GM23338 (cell line): Measurements from ENCODE around the gene RBFOX1. TPM values are rescaled to one million over a fixed set of nuclear protein-coding genes. Genes with fewer than 3 reads are reported as not detected.

ENCODE experiments used
- ATAC-seq: fragments of 200-7000 bp; cut with Tn5 transposase; 3 replicates; pipeline ENCODE4 v1.9.1; 2020
- DNase-seq: peaks from one replicate; pipeline ENCODE4 v3.0.0-alpha.2; 2015; ENCODE audit warnings: low spot score
- H2AFZ ChIP-seq: fragments of 200-600 bp; sonication (generic); 2 replicates; pipeline ENCODE4 v1.8.0; 2016; ENCODE audit warnings: antibody characterized with exemption, mild to moderate bottlenecking, moderate library complexity
- H3F3A ChIP-seq: fragments of 200-600 bp; sonication (generic); replicated peaks from 2 replicates; pipeline ENCODE4 v1.8.0; 2017; ENCODE audit warnings: antibody characterized with exemption, mixed run types, low read depth
- H3K27ac ChIP-seq: fragments of 200-600 bp; sonication (generic); 2 replicates; pipeline ENCODE4 v1.6.1; 2016; ENCODE audit warnings: low read depth
- H3K27me3 ChIP-seq: fragments of 200-600 bp; sonication (generic); 2 replicates; pipeline ENCODE4 v1.8.0; 2016; ENCODE audit warnings: mild to moderate bottlenecking, mixed run types, moderate library complexity; ENCODE audit not compliant: insufficient read depth
- H3K36me3 ChIP-seq: fragments of 200-600 bp; sonication (generic); 2 replicates; pipeline ENCODE4 v1.8.0; 2016; ENCODE audit warnings: mild to moderate bottlenecking; ENCODE audit not compliant: insufficient read depth
- H3K4me1 ChIP-seq: fragments of 200-600 bp; sonication (generic); 2 replicates; pipeline ENCODE4 v1.8.0; 2016; ENCODE audit warnings: mild to moderate bottlenecking, moderate library complexity; ENCODE audit not compliant: insufficient read depth
- H3K4me2 ChIP-seq: fragments of 200-600 bp; sonication (generic); 2 replicates; pipeline ENCODE4 v1.7.1; 2017; ENCODE audit warnings: mixed run types
- H3K4me3 ChIP-seq: fragments of 200-600 bp; sonication (generic); 2 replicates; pipeline ENCODE4 v1.6.1; 2016; ENCODE audit warnings: mixed run types
- H3K79me2 ChIP-seq: fragments of 200-600 bp; sonication (generic); replicated peaks from 2 replicates; pipeline ENCODE4 v1.8.0; 2017; ENCODE audit warnings: mild to moderate bottlenecking; ENCODE audit not compliant: insufficient read depth
- H3K9me2 ChIP-seq: fragments of 200-600 bp; sonication (generic); 2 replicates; pipeline ENCODE4 v1.8.0; 2017; ENCODE audit not compliant: insufficient read depth
- H4K20me1 ChIP-seq: fragments of 200-600 bp; sonication (generic); replicated peaks from 2 replicates; pipeline ENCODE4 v1.8.0; 2017; ENCODE audit warnings: mild to moderate bottlenecking; ENCODE audit not compliant: insufficient read depth
- H3K27ac Mint-ChIP-seq: 2 replicates; pipeline ENCODE4 v1.8.0; 2020; ENCODE audit warnings: inconsistent platforms, mild to moderate bottlenecking, moderate library complexity, mixed read lengths
- H3K27me3 Mint-ChIP-seq: 3 replicates; pipeline ENCODE4 v1.8.0; 2022; ENCODE audit warnings: low read depth, mild to moderate bottlenecking, moderate library complexity, mixed read lengths, inconsistent platforms; ENCODE audit not compliant: insufficient read depth, poor library complexity
- H3K36me3 Mint-ChIP-seq: 3 replicates; pipeline ENCODE4 v1.8.0; 2021; ENCODE audit warnings: low read depth, mild to moderate bottlenecking, inconsistent platforms, moderate library complexity, mixed read lengths
- H3K4me1 Mint-ChIP-seq: 3 replicates; pipeline ENCODE4 v1.8.0; 2020; ENCODE audit warnings: mild to moderate bottlenecking, inconsistent platforms, mixed read lengths
- H3K4me3 Mint-ChIP-seq: 3 replicates; pipeline ENCODE4 v1.8.0; 2021; ENCODE audit warnings: moderate library complexity, mild to moderate bottlenecking, inconsistent platforms, mixed read lengths
- H3K9me3 Mint-ChIP-seq: 3 replicates; pipeline ENCODE4 v1.8.0; 2020; ENCODE audit warnings: moderate library complexity, mild to moderate bottlenecking, inconsistent platforms, mixed read lengths
- CREB1 ChIP-seq: fragments of 250-450 bp; sonication (Bioruptor Pico); IDR thresholded peaks from 2 replicates; pipeline ENCODE4 v1.5.0; 2020; ENCODE audit warnings: low read depth, mild to moderate bottlenecking, moderate library complexity
- EZH2 ChIP-seq: fragments of 200-600 bp; sonication (generic); IDR thresholded peaks from one replicate; pipeline ENCODE4 v1.8.0; 2017; ENCODE audit warnings: antibody characterized with exemption, mild to moderate bottlenecking, low read depth; ENCODE audit not compliant: unreplicated experiment
- JUNB ChIP-seq: IDR thresholded peaks from one replicate; pipeline ENCODE4 v1.6.1; 2016; ENCODE audit warnings: antibody characterized with exemption; ENCODE audit not compliant: unreplicated experiment
- NANOG ChIP-seq: IDR thresholded peaks from 2 replicates; pipeline ENCODE4 v1.6.1; 2016; ENCODE audit warnings: antibody characterized with exemption, borderline replicate concordance
- POLR2AphosphoS5 ChIP-seq: IDR thresholded peaks from 2 replicates; pipeline ENCODE4 v1.6.1; 2016; ENCODE audit warnings: antibody characterized with exemption, low read depth
- REST ChIP-seq: IDR thresholded peaks from one replicate; pipeline ENCODE4 v1.6.1; 2018; ENCODE audit warnings: antibody characterized with exemption; ENCODE audit not compliant: unreplicated experiment
- ZNF114 ChIP-seq: fragments of 250-450 bp; sonication (Bioruptor Pico); IDR thresholded peaks from 2 replicates; pipeline ENCODE4 v1.5.0; 2020; ENCODE audit warnings: mild to moderate bottlenecking, moderate library complexity
- ZNF331 ChIP-seq: fragments of 250-450 bp; sonication (Bioruptor Pico); IDR thresholded peaks from 2 replicates; pipeline ENCODE4 v1.5.0; 2020; ENCODE audit warnings: low read depth, mild to moderate bottlenecking, moderate library complexity
- ZNF462 ChIP-seq: fragments of 250-450 bp; sonication (Bioruptor Pico); IDR thresholded peaks from 2 replicates; pipeline ENCODE4 v1.5.0; 2020; ENCODE audit warnings: mild to moderate bottlenecking, moderate library complexity
- polyA plus RNA-seq: library from polyadenylated mRNA; unstranded; fragments of >200 nt; fragmentation: Nextera tagmentation; extraction: Ambion mirVana; gene quantifications from 2 replicates; pipeline ENCODE4 v1.2.1, GENCODE V29; 2016
- total RNA-seq: library from RNA; depleted of rRNA; stranded (reverse); fragments of >200 nt; shearing (Covaris generic); gene quantifications from 2 replicates; pipeline ENCODE4 v1.2.3, GENCODE V29; 2014
- TF ChIP-seq, protein P1 (sequence below), 2 experiments: fragments of 200-600 bp in 1 of 2; sonication (generic) in 1 of 2; conservative IDR thresholded peaks; 2 replicates each; pipeline versions ENCODE4 v1.5.1 to v1.6.1; 2016 to 2017; ENCODE audit warnings: antibody characterized with exemption in 2 of 2, low read depth in 2 of 2, mild to moderate bottlenecking in 2 of 2, moderate library complexity in 1 of 2

Gene RBFOX1
- total and polyA plus RNA-seq, 2 experiments from 2014 or later: 2.5 to 3.6 TPM

GRCh38 chr16:7423434-7424044 lies 90.9 kb downstream of the RBFOX1 start:
- Histone ChIP-seq H2AFZ (no peak overlapping the region), H3K4me3 (no peak overlapping the region), H3K4me1 (no peaks in the 10 kb centered on the region), H3K27ac (no peak overlapping the region), H3K4me2 (no peak overlapping the region), H3K36me3 (no peaks in the 10 kb centered on the region; the same call in 1 of the 2 replicates), H4K20me1 (no peaks in the 10 kb centered on the region), H3K27me3 (no peaks in the 10 kb centered on the region), H3K9me2 (no peaks in the 10 kb centered on the region), H3F3A (no peaks in the 10 kb centered on the region), H3K79me2 (no peaks in the 10 kb centered on the region)
- H3K36me3 Mint-ChIP-seq: no peaks in the 10 kb centered on the region
- H3K9me3 Mint-ChIP-seq: peaks cover 12% of the 10 kb centered on the region; the same call in 2 of the 3 replicates
- ATAC-seq (no peak), DNase-seq (no peak)
- H3K4me3 Mint-ChIP-seq: no peak overlapping the region
- H3K27me3 Mint-ChIP-seq: no peaks in the 10 kb centered on the region
- H3K27ac Mint-ChIP-seq: no peak overlapping the region
- peaks cover 10% of the 10 kb centered on the region for H3K4me1 Mint-ChIP-seq
- TF ChIP-seq, protein P1, sequence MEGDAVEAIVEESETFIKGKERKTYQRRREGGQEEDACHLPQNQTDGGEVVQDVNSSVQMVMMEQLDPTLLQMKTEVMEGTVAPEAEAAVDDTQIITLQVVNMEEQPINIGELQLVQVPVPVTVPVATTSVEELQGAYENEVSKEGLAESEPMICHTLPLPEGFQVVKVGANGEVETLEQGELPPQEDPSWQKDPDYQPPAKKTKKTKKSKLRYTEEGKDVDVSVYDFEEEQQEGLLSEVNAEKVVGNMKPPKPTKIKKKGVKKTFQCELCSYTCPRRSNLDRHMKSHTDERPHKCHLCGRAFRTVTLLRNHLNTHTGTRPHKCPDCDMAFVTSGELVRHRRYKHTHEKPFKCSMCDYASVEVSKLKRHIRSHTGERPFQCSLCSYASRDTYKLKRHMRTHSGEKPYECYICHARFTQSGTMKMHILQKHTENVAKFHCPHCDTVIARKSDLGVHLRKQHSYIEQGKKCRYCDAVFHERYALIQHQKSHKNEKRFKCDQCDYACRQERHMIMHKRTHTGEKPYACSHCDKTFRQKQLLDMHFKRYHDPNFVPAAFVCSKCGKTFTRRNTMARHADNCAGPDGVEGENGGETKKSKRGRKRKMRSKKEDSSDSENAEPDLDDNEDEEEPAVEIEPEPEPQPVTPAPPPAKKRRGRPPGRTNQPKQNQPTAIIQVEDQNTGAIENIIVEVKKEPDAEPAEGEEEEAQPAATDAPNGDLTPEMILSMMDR (conservative IDR thresholded peaks at IDR 0.05; ENCODE audit: low read depth in 2 of 2): no peak
- TF ChIP-seq REST (no peak), POLR2AphosphoS5 (no peak), EZH2 (no peak), ZNF462 (CRISPR knock-in tag) (no peak), ZNF114 (no peak), CREB1 (no peak), JUNB (no peak), ZNF331 (CRISPR knock-in tag) (no peak), NANOG (no peak)
